Neural cell (in vitro differentiated cells): Measurements from ENCODE around the gene CSF2RB. TPM values are rescaled to one million over a fixed set of nuclear protein-coding genes. Genes with fewer than 3 reads are reported as not detected.

Experiments
- H2AFZ ChIP-seq: fragments of 200-600, 300-800 bp; sonication (generic), shearing (Covaris generic); 2 replicates; pipeline ENCODE4 v1.6.0; 2014; ENCODE audit warnings: low read depth, mild to moderate bottlenecking, antibody characterized with exemption, low read length, moderate library complexity
- H3F3A ChIP-seq: fragments of 200-600 bp; shearing (Covaris generic); 2 replicates; pipeline ENCODE4 v1.6.1; 2016; ENCODE audit warnings: mild to moderate bottlenecking, moderate library complexity, mixed read lengths, antibody characterized with exemption, low read length; ENCODE audit not compliant: insufficient read depth, poor library complexity, severe bottlenecking
- H3K27ac ChIP-seq: fragments of 200-600, 300-800 bp; sonication (generic), shearing (Covaris generic); 2 replicates; pipeline ENCODE4 v1.5.1; 2014; ENCODE audit warnings: mild to moderate bottlenecking, low read length, moderate library complexity
- H3K27me3 ChIP-seq: fragments of 300-800, 200-600 bp; sonication (generic), shearing (Covaris generic); 2 replicates; pipeline ENCODE4 v1.6.0; 2014; ENCODE audit warnings: mild to moderate bottlenecking, low read depth, low read length, moderate library complexity; ENCODE audit not compliant: insufficient read depth
- H3K36me3 ChIP-seq: fragments of 300-800, 200-600 bp; sonication (generic), shearing (Covaris generic); 2 replicates; pipeline ENCODE4 v1.5.1; 2014; ENCODE audit warnings: mild to moderate bottlenecking, antibody characterized with exemption, low read length, moderate library complexity; ENCODE audit not compliant: insufficient read depth
- H3K4me2 ChIP-seq: fragments of 300-800, 200-600 bp; sonication (generic), shearing (Covaris generic); 2 replicates; pipeline ENCODE4 v1.6.0; 2014; ENCODE audit warnings: mild to moderate bottlenecking, low read length
- H3K4me3 ChIP-seq: fragments of 300-800, 200-600 bp; sonication (generic), shearing (Covaris generic); 2 replicates; pipeline ENCODE4 v1.5.1; 2014; ENCODE audit warnings: mild to moderate bottlenecking, low read length, moderate library complexity
- H3K79me2 ChIP-seq: fragments of 200-600 bp; shearing (Covaris generic); replicated peaks from 2 replicates; pipeline ENCODE4 v1.6.0; 2014; ENCODE audit warnings: mild to moderate bottlenecking, low read length, moderate library complexity; ENCODE audit not compliant: insufficient read depth
- H3K9ac ChIP-seq: fragments of 300-800, 200-600 bp; sonication (generic), shearing (Covaris generic); 2 replicates; pipeline ENCODE4 v1.6.1; 2016; ENCODE audit warnings: mild to moderate bottlenecking, low read length, mixed read lengths
- H3K9me2 ChIP-seq: fragments of 200-600 bp; shearing (Covaris generic); 2 replicates; pipeline ENCODE4 v1.6.1; 2016; ENCODE audit warnings: mild to moderate bottlenecking, low read length, mixed read lengths; ENCODE audit not compliant: insufficient read depth
- H3K9me3 ChIP-seq: fragments of 200-600, 300-800 bp; sonication (generic), shearing (Covaris generic); 2 replicates; pipeline ENCODE4 v1.6.1; 2016; ENCODE audit warnings: mild to moderate bottlenecking, mixed run types, low read length, moderate library complexity, mixed read lengths
- H4K20me1 ChIP-seq: fragments of 200-600 bp; shearing (Covaris generic); 2 replicates; pipeline ENCODE4 v1.6.1; 2016; ENCODE audit warnings: mild to moderate bottlenecking, mixed run types; ENCODE audit not compliant: insufficient read depth
- EP300 ChIP-seq: fragments of 450-650 bp; conservative IDR thresholded peaks from 2 replicates; pipeline ENCODE4 v1.6.1; 2014; ENCODE audit warnings: antibody characterized with exemption, mild to moderate bottlenecking, moderate library complexity; ENCODE audit not compliant: poor library complexity, severe bottlenecking
- EZH2 ChIP-seq: fragments of 200-600, 300-800 bp; shearing (Covaris generic), sonication (generic); IDR thresholded peaks from 2 replicates; pipeline ENCODE4 v1.6.1; 2014; ENCODE audit warnings: antibody characterized with exemption, low read length, borderline replicate concordance, mild to moderate bottlenecking; ENCODE audit not compliant: insufficient read depth, poor library complexity, severe bottlenecking
- MXI1 ChIP-seq: fragments of 450-650 bp; conservative IDR thresholded peaks from 2 replicates; pipeline ENCODE4 v1.6.1; 2014; ENCODE audit warnings: antibody characterized with exemption, mild to moderate bottlenecking; ENCODE audit not compliant: poor library complexity, severe bottlenecking
- POLR2AphosphoS5 ChIP-seq: IDR thresholded peaks from 2 replicates; pipeline ENCODE4 v1.6.1; 2012
- RAD21 ChIP-seq: fragments of 450-650 bp; conservative IDR thresholded peaks from 2 replicates; pipeline ENCODE4 v1.6.1; 2014; ENCODE audit warnings: antibody characterized with exemption, mild to moderate bottlenecking, moderate library complexity
- SMC3 ChIP-seq: fragments of 450-650 bp; conservative IDR thresholded peaks from 2 replicates; pipeline ENCODE4 v1.6.1; 2014; ENCODE audit warnings: antibody characterized with exemption, mild to moderate bottlenecking, moderate library complexity; ENCODE audit not compliant: poor library complexity
- TAF1 ChIP-seq: IDR thresholded peaks from 2 replicates; pipeline ENCODE4 v1.6.1; 2012; ENCODE audit warnings: low read depth
- polyA plus RNA-seq: library from polyadenylated mRNA; depleted of rRNA; stranded (reverse); fragments of >200 nt; gene quantifications from 2 replicates; pipeline ENCODE4 v1.2.3, GENCODE V29; 2014
- TF ChIP-seq, protein P1 (sequence below): fragments of 450-650 bp; IDR thresholded peaks from 2 replicates; pipeline ENCODE4 v1.5.1; 2014; ENCODE audit warnings: antibody characterized with exemption, mild to moderate bottlenecking, moderate library complexity; ENCODE audit not compliant: poor library complexity, severe bottlenecking
- TF ChIP-seq, protein P2 (sequence below): IDR thresholded peaks from 2 replicates; pipeline ENCODE4 v1.6.1; 2012; ENCODE audit warnings: borderline replicate concordance

CSF2RB gene
- polyA plus RNA-seq, 1 donor from 2014 or later, result not detected

DNA sequence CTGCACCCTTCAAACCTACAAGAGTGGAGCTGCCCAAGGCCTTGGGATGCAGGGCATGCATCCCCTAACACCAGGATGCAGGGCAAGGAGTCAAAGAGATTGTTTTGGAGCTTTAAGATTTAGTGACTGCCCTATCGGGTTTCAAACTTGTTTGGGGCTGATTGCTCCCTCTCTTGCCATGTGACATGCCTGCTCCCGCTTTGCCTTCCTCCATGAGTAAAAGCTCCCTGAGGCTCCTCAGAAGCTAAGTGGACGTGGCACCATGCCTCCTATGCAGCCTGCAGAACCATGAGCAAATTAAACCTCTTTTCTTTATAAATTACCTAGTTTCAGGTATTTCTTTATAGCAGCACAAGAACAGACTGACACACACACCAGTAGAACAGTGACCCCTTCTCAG lies 15.8 kb upstream of the CSF2RB start:
- TF ChIP-seq POLR2AphosphoS5, result no peak
- TF ChIP-seq, protein P1, sequence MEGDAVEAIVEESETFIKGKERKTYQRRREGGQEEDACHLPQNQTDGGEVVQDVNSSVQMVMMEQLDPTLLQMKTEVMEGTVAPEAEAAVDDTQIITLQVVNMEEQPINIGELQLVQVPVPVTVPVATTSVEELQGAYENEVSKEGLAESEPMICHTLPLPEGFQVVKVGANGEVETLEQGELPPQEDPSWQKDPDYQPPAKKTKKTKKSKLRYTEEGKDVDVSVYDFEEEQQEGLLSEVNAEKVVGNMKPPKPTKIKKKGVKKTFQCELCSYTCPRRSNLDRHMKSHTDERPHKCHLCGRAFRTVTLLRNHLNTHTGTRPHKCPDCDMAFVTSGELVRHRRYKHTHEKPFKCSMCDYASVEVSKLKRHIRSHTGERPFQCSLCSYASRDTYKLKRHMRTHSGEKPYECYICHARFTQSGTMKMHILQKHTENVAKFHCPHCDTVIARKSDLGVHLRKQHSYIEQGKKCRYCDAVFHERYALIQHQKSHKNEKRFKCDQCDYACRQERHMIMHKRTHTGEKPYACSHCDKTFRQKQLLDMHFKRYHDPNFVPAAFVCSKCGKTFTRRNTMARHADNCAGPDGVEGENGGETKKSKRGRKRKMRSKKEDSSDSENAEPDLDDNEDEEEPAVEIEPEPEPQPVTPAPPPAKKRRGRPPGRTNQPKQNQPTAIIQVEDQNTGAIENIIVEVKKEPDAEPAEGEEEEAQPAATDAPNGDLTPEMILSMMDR, result no peak
- TF ChIP-seq MXI1, result no peak
- H3K4me2 ChIP-seq, result no peak overlapping the region
- peaks cover 7% of the 10 kb centered on the region for H3K9me3 ChIP-seq
- H3K9me2 ChIP-seq, result no peaks in the 10 kb centered on the region
- no peak overlapping the region for H3K9ac ChIP-seq
- no peaks in the 10 kb centered on the region for H4K20me1 ChIP-seq
- no peak overlapping the region for H3K27ac ChIP-seq
- H3F3A ChIP-seq, result no peaks in the 10 kb centered on the region
- H3K79me2 ChIP-seq, result no peaks in the 10 kb centered on the region
- no peaks in the 10 kb centered on the region for H3K36me3 ChIP-seq
- no peak overlapping the region for H3K4me3 ChIP-seq
- no peaks in the 10 kb centered on the region for H3K27me3 ChIP-seq
- H2AFZ ChIP-seq, result no peak overlapping the region

DNA sequence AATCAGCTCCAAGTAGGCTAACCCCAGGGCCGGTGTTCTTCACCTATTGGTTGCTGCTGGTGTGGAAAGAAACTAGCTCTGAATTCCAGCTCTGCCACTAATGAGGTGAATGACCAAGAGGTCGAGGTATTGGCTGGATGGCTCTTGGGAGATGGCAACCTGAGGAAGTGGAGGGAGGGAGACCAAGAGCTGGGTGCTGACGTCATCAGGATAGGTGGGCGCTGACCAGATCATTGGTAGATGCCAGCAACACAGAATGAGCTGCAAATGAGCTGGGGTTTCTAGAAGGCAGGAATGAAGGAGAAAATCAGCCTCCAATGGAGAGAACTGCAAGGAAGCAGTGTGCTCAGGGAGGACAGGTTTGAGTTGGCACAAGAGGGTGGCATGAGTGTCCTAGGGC lies 14.7 kb upstream of the CSF2RB start:
- no peaks in the 10 kb centered on the region for H3K36me3 ChIP-seq
- H3K27ac ChIP-seq, result no peak overlapping the region
- no peaks in the 10 kb centered on the region for H3K9me2 ChIP-seq
- H3K4me2 ChIP-seq, result no peak overlapping the region
- H4K20me1 ChIP-seq, result no peaks in the 10 kb centered on the region
- H2AFZ ChIP-seq, result no peak overlapping the region
- no peak overlapping the region for H3K4me3 ChIP-seq
- no peaks in the 10 kb centered on the region for H3F3A ChIP-seq
- peaks cover 7% of the 10 kb centered on the region for H3K9me3 ChIP-seq
- H3K79me2 ChIP-seq, result no peaks in the 10 kb centered on the region
- TF ChIP-seq EZH2 (no peak), TAF1 (no peak), MXI1 (no peak), RAD21 (no peak), EP300 (no peak), SMC3 (no peak), POLR2AphosphoS5 (no peak)
- TF ChIP-seq, protein P2, sequence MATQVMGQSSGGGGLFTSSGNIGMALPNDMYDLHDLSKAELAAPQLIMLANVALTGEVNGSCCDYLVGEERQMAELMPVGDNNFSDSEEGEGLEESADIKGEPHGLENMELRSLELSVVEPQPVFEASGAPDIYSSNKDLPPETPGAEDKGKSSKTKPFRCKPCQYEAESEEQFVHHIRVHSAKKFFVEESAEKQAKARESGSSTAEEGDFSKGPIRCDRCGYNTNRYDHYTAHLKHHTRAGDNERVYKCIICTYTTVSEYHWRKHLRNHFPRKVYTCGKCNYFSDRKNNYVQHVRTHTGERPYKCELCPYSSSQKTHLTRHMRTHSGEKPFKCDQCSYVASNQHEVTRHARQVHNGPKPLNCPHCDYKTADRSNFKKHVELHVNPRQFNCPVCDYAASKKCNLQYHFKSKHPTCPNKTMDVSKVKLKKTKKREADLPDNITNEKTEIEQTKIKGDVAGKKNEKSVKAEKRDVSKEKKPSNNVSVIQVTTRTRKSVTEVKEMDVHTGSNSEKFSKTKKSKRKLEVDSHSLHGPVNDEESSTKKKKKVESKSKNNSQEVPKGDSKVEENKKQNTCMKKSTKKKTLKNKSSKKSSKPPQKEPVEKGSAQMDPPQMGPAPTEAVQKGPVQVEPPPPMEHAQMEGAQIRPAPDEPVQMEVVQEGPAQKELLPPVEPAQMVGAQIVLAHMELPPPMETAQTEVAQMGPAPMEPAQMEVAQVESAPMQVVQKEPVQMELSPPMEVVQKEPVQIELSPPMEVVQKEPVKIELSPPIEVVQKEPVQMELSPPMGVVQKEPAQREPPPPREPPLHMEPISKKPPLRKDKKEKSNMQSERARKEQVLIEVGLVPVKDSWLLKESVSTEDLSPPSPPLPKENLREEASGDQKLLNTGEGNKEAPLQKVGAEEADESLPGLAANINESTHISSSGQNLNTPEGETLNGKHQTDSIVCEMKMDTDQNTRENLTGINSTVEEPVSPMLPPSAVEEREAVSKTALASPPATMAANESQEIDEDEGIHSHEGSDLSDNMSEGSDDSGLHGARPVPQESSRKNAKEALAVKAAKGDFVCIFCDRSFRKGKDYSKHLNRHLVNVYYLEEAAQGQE, result no peak
- TF ChIP-seq, protein P1, result no peak
- no peak overlapping the region for H3K9ac ChIP-seq
- no peaks in the 10 kb centered on the region for H3K27me3 ChIP-seq
